Activated naive CD8-positive, alpha-beta T cell (primary cell): ENCODE measurements around the gene DNASE1L1.

Experiments
- H3K27ac Mint-ChIP-seq: one replicate; pipeline ENCODE4 v1.8.0; 2021; ENCODE audit warnings: mixed read lengths
- H3K27me3 Mint-ChIP-seq: one replicate; pipeline ENCODE4 v1.8.0; 2021; ENCODE audit warnings: mixed read lengths
- H3K36me3 Mint-ChIP-seq: one replicate; pipeline ENCODE4 v1.8.0; 2021; ENCODE audit warnings: mixed read lengths
- H3K4me1 Mint-ChIP-seq: one replicate; pipeline ENCODE4 v1.8.0; 2021; ENCODE audit warnings: low read depth, mixed read lengths
- H3K4me3 Mint-ChIP-seq: one replicate; pipeline ENCODE4 v1.8.0; 2021; ENCODE audit warnings: mild to moderate bottlenecking, mixed read lengths
- H3K9me3 Mint-ChIP-seq: one replicate; pipeline ENCODE4 v1.8.0; 2021; ENCODE audit warnings: low read depth, mixed read lengths

DNASE1L1 gene

DNA sequence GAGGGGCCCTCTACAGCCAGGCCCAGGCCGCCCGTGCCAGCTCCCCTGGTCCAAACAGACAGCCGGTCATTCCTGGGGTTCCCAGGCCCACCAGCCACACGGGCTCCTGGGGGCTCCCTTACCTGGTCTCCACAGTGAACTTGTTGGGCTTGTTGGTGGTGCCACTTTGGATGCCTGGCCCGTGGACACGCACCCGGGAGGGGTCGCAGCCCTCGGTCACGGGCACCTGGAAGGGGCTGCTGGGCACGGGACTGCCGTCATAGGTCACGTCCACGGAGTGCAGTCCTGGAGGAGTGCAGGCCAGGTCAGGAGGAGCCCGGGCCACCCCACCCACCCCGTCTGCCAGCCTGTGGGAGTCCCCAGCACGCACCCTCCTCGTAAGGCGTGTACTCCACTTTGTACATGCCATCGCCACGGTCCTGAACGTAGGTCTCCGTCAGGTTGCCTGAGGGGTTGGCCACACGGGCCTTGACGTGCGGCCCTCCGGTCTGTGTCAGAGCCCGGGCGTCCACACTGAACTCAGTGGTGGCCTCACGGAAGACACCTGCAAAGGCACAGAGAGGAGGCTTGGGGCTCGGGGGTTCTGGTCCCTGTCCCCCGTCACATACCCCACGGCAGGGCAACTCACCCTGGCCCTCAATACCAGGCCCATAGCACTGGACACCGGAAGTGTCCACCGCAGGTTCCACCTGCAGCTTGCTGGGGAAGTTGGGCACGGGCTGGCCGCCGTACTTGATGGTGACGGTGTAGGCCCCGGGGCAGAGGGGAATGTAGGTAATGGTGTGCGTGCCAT lies 49.5 kb downstream of the DNASE1L1 start:
- no peaks in the 10 kb centered on the region for H3K27me3 Mint-ChIP-seq
- no peak overlapping the region for H3K27ac Mint-ChIP-seq
- no peaks in the 10 kb centered on the region for H3K9me3 Mint-ChIP-seq
- H3K36me3 Mint-ChIP-seq: no peaks in the 10 kb centered on the region
- no peak overlapping the region for H3K4me3 Mint-ChIP-seq
- peaks cover 12% of the 10 kb centered on the region for H3K4me1 Mint-ChIP-seq

DNA sequence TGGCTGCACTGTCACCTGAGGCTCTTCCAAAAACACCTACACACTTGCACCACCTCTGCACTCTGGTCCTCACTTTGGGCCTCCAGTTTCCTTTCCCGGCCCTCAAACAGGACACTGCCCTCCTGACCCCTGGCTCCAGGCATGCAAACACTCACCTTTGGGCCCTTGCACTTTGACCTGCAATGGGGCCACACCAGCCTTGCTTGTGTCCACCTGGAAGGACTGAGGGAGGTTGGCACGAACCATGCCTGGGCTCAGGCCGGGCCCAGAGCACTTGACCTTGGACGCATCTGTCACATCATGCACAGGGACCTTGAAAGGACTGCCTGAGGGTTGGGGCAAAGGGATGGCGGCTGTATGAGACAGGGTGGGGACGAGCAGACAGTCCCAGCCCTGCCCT lies 50.2 kb downstream of the DNASE1L1 start:
- peaks cover 15% of the 10 kb centered on the region for H3K4me1 Mint-ChIP-seq
- H3K9me3 Mint-ChIP-seq: no peaks in the 10 kb centered on the region
- H3K36me3 Mint-ChIP-seq: no peaks in the 10 kb centered on the region
- H3K27me3 Mint-ChIP-seq: no peaks in the 10 kb centered on the region
- peak overlapping the region; percentile 50 for H3K27ac Mint-ChIP-seq
- no peak overlapping the region for H3K4me3 Mint-ChIP-seq

DNA sequence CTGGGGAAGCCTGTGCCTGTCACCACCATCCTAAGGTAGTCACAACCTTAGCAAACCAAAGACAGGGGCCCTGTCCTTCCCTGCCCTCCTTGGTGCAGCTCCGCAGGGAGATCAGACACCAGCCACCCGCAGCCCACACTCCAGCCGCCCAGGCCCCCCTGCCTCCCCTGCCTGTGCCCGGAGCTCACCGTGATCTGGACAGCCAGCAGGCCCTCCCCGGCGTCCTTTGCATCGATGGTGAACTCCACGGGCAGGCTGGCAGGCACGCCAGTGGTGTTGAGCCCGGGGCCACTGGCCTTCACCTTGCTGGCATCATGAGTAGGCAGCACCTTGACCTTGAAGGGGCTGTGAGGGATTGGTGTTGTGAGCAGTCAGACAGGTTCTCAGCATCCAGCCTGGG lies 51.0 kb downstream of the DNASE1L1 start:
- H3K9me3 Mint-ChIP-seq: no peaks in the 10 kb centered on the region
- H3K36me3 Mint-ChIP-seq: no peaks in the 10 kb centered on the region
- H3K4me3 Mint-ChIP-seq: peak overlapping the region; percentile 5
- H3K27ac Mint-ChIP-seq: peak overlapping the region; percentile 50
- peaks cover 20% of the 10 kb centered on the region for H3K4me1 Mint-ChIP-seq
- no peaks in the 10 kb centered on the region for H3K27me3 Mint-ChIP-seq

DNA sequence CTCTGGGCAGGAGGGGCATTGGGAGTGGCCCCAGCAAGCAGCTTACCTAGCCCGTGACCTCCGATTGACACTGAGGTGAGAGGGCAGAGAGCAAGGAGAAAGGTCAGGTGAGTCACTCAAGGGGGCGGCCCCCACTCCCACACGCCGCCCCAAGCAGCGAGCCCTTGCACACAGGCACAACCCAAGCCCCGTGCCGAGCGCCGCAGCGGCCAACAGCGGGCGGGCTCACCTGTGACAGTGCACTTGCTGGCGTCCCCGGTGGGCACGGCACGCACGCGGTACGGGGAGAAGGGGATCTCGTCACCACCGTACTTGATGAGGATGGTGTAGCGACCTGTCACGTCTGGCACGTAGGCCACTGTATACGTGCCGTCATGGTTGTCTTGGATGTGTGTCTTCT lies 51.8 kb downstream of the DNASE1L1 start:
- Mint-ChIP-seq H3K4me1 (peaks cover 18% of the 10 kb centered on the region), H3K27ac (no peak overlapping the region), H3K36me3 (no peaks in the 10 kb centered on the region), H3K4me3 (no peak overlapping the region), H3K27me3 (no peaks in the 10 kb centered on the region), H3K9me3 (no peaks in the 10 kb centered on the region)

DNA sequence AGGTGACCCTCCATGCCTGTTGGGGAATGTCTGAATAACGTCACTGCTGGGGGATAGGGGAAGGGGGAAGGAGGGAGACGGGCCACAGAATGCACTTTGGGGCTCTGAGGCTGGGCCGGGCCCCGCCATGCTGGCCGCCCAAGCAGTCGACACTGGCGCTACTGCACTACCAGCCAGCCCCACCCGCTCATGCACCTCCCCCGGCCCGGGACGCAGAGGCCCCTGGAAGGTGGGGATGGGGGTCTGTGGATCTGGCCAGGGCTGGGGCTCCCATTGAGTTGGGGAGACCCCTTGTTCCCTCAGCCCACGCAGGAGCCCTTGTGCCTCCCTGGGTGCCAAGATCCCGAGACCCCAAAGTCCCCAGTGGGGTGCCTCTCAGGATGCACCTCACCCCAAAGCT lies 52.5 kb downstream of the DNASE1L1 start:
- Mint-ChIP-seq H3K9me3 (no peaks in the 10 kb centered on the region), H3K27me3 (no peaks in the 10 kb centered on the region), H3K4me3 (no peak overlapping the region), H3K36me3 (no peaks in the 10 kb centered on the region), H3K27ac (no peak overlapping the region), H3K4me1 (peaks cover 22% of the 10 kb centered on the region)

DNA sequence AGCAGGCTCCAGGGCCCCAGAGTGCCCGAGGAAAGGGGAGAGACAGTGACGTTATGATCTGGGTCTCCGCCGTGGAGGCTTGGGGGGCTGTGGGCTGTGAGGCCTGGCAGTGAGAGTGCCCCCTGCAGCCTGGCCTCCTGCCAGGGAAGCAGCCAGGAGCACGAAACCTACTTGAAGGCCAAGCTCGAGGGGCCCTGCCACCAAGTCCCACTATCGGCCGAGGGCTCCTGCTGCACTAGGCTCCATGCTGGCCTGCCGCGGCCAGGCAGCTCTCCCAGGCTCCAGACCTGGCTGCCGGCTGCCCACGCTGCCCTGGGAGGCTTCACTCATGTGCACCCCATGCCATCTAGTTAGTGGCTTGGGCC lies 53.3 kb downstream of the DNASE1L1 start:
- Mint-ChIP-seq H3K27me3 (no peaks in the 10 kb centered on the region), H3K36me3 (no peaks in the 10 kb centered on the region), H3K4me1 (peaks cover 23% of the 10 kb centered on the region), H3K9me3 (no peaks in the 10 kb centered on the region), H3K4me3 (no peak overlapping the region), H3K27ac (no peak overlapping the region)

DNA sequence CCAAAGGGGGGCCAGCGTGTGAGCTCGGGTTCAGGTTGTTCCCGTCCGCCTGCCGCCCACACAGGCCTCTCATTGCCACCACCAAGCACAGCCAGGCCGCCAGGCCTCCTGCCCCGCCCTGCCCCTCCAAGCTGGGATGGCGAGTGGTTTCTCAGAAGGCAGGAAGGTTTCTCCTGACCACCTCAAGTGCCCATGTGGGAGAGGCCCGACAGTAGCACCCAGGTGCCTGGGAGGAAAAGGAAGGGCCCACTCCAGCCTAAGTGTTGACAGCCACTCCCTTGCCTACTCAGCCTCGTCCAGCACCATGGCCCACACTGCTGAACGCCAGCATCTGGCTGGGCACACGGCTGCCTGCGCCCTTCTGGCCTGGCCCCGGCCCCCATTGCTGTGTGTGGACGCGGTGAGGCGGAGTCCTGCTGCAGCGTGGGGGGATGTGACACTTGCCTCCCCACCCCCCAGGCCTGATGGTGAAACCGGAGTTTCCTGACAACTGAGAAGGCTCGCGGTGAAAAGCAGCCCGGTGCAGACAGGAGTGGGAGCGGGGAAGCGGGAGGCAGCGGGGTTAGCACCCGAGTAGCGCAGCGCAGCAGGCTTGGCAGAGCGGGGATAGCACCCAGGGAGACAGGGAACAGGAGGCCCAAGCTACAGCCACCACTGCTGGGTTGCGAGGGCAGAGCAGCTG lies 53.8 kb downstream of the DNASE1L1 start:
- no peak overlapping the region for H3K27ac Mint-ChIP-seq
- H3K4me3 Mint-ChIP-seq: no peak overlapping the region
- no peaks in the 10 kb centered on the region for H3K36me3 Mint-ChIP-seq
- H3K4me1 Mint-ChIP-seq: peaks cover 25% of the 10 kb centered on the region
- no peaks in the 10 kb centered on the region for H3K9me3 Mint-ChIP-seq
- H3K27me3 Mint-ChIP-seq: no peaks in the 10 kb centered on the region

DNA sequence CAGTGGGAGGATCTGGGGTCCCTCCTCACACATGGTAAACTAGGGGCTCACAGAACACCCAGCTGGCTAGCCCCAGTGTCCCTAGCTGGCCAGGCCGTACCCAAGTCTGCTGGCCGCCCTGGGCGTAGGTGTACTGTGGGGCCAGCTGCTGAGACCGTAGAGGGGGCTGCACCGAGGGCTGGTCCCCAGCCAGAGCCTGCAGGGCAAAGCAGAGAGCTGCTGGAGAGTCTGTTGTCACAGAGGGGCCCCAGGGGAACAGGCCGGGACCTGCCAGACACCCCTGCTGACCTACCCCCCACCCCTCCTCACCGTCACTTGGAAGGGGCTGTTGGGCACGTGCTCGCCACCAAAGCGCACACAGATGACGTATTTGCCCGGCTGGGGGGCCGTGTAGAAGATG lies 54.5 kb downstream of the DNASE1L1 start:
- H3K36me3 Mint-ChIP-seq: no peaks in the 10 kb centered on the region
- H3K27ac Mint-ChIP-seq: no peak overlapping the region
- H3K27me3 Mint-ChIP-seq: no peaks in the 10 kb centered on the region
- no peaks in the 10 kb centered on the region for H3K9me3 Mint-ChIP-seq
- H3K4me1 Mint-ChIP-seq: peaks cover 28% of the 10 kb centered on the region
- H3K4me3 Mint-ChIP-seq: no peak overlapping the region

DNA sequence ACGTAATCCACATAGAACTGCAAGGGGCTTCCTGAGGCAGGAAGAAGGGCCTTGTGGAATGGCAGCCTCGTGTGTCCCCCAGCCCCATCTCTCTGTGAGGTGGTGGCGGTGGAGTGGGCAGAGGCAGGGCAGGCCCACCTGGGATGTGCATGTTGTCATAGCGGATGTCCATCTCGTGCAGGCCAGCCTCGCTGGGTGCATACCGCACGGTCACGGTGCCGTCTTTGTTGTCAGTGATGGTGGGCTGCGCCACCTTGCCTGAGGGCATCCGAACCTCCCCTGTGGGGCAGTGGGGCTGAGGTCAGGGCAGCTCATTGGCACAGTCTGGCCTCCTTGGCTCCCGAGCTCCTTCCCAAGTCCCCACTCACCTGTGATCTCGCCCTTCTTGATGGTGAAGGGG lies 55.0 kb downstream of the DNASE1L1 start:
- Mint-ChIP-seq H3K36me3 (no peaks in the 10 kb centered on the region), H3K27ac (no peak overlapping the region), H3K9me3 (no peaks in the 10 kb centered on the region), H3K4me1 (peaks cover 28% of the 10 kb centered on the region), H3K27me3 (no peaks in the 10 kb centered on the region), H3K4me3 (no peak overlapping the region)

DNA sequence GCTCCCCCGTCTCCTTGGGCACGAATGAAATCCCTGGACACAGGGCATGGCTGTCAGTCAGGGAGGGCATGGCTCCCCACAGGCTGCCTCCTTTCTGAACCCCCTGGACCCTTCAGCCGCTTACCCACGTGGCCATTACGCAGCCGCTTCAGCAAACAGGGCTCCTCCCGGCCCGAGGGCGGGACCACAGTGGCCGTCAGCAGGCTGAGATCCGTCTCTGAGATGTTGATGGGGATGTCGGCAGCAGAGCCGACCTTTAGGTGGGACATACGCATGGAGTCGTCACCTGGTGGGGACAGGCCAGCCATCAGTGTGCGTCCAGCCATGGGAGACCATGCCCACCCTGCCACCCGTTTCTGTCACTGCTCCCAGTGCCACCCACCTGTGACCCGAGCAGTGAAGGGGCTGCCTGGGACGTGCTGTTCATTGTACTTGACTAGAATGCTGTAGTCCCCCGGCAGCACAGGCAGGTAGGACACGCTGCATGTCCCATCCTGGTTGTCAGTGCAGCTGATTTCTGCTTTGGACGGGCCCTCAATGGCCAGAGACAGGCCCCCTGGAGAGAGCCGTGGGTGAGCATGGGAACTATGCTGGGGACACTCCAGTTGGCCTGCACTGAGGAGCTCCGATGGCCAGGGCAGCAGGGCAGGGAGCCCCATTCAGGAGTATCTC lies 55.7 kb downstream of the DNASE1L1 start:
- H3K36me3 Mint-ChIP-seq: no peaks in the 10 kb centered on the region
- peak overlapping the region; percentile 34 for H3K27ac Mint-ChIP-seq
- H3K27me3 Mint-ChIP-seq: no peaks in the 10 kb centered on the region
- no peak overlapping the region for H3K4me3 Mint-ChIP-seq
- no peaks in the 10 kb centered on the region for H3K9me3 Mint-ChIP-seq
- peaks cover 31% of the 10 kb centered on the region for H3K4me1 Mint-ChIP-seq

DNA sequence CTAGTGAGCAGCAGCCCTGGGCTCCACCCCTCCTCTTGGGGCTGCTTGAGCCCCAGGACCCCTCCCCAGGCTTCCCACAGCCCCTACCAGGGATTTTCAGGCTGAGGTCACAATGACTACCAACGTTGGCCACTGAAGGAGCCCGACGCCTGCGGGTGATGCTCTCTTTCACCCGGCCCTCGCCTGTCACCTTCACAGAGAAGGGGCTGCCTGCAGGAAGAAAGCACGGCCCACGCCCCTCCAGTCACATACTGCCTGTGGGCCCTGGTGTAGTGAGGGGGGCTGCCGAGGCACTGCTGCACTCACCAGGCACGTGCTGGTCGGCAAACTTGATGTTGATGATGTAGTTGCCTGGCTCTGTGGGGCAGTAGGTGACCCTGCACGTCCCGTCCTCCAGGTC lies 56.6 kb downstream of the DNASE1L1 start:
- Mint-ChIP-seq H3K4me1 (peaks cover 34% of the 10 kb centered on the region), H3K36me3 (no peaks in the 10 kb centered on the region), H3K27me3 (no peaks in the 10 kb centered on the region), H3K27ac (no peak overlapping the region), H3K4me3 (peak overlapping the region; percentile 7), H3K9me3 (no peaks in the 10 kb centered on the region)

DNA sequence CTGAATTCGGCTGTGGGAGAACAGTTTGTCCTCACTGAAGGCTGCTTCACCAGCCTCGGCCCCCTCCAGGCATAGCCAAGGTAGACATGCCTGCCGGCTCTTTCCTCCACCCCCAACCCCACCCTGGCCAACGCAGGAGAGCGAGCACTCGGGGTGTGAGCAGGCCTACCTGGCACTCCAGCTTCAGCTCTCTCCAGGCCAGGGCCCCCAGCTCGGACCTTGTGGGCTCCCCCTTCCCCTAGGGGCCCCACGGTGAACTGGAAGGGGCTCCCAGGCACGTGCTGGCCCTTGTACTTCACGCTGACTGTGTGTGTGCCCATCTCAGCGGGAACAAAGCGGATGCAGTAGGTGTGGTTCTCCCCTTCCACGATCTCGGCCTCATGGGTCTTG lies 57.0 kb downstream of the DNASE1L1 start:
- Mint-ChIP-seq H3K27ac (peak overlapping the region; percentile 64), H3K4me3 (peak overlapping the region; percentile 44), H3K27me3 (no peaks in the 10 kb centered on the region), H3K4me1 (peaks cover 36% of the 10 kb centered on the region), H3K36me3 (no peaks in the 10 kb centered on the region), H3K9me3 (no peaks in the 10 kb centered on the region)
